Measurements from ENCODE around the gene PTPRM. TPM values are rescaled to one million over a fixed set of nuclear protein-coding genes. Genes with fewer than 3 reads are reported as not detected.

The PTPRM gene
- polyA plus RNA-seq, 2 of the 4 experiments (the other 2 are of a cell fraction), result 44.5 to 199 TPM

- TF ChIP-seq, protein P1, sequence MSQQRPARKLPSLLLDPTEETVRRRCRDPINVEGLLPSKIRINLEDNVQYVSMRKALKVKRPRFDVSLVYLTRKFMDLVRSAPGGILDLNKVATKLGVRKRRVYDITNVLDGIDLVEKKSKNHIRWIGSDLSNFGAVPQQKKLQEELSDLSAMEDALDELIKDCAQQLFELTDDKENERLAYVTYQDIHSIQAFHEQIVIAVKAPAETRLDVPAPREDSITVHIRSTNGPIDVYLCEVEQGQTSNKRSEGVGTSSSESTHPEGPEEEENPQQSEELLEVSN (IDR thresholded peaks at IDR 0.05; ENCODE audit: borderline replicate concordance, low read depth), result no peak
Observed at GRCh38 chr18:7622721-7623120, 55.6 kb downstream of the PTPRM start (continued).

DNA sequence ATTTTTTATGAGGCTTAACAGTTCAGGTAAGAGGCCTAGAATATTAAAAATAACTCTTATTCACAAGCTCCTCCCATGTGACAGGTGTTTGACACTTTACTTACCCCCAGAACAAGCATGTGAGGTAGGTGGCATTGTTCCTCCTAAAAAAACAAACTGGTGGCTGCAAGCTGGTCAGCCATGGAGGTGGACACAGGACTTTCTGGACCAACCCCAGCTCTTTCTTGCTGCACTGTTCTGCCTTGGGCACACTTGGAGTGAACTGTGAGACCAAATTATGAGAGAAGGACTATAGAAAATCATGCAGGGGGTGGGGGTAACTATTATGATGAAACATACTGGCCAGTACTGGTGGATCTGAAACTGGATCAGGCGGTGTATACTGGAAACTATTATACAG is 56.6 kb downstream of the PTPRM start:
- ChIA-PET POLR2A (no interaction called here), CTCF (interaction anchor here (1.1 to 1.2 kb wide), 2 partner anchors 19 to 56 kb away, joined by 3 to 4 read pairs; no protein-coding TSS in a partner anchor)
- no peak overlapping the region for H3K4me3 ChIP-seq
- no peak for TF ChIP-seq HOXB13 (CRISPR knock-in tag; IDR thresholded peaks at IDR 0.05; ENCODE audit: low read depth)
- TF ChIP-seq CBX2 (IDR thresholded peaks at IDR 0.05; ENCODE audit: borderline replicate concordance, low read depth), result no peak
- no peak for TF ChIP-seq RCOR1 (IDR thresholded peaks at IDR 0.05; ENCODE audit: low read depth, low read length)
- TF ChIP-seq, protein P1 (IDR thresholded peaks at IDR 0.05; ENCODE audit: borderline replicate concordance, low read depth), result no peak
- no peak for TF ChIP-seq ZNF302 (CRISPR knock-in tag; IDR thresholded peaks at IDR 0.05)
- no peak for TF ChIP-seq TFCP2L1 (CRISPR knock-in tag; IDR thresholded peaks at IDR 0.05)
- TF ChIP-seq, protein P2, sequence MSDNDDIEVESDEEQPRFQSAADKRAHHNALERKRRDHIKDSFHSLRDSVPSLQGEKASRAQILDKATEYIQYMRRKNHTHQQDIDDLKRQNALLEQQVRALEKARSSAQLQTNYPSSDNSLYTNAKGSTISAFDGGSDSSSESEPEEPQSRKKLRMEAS (IDR thresholded peaks at IDR 0.05), result no peak
- TF ChIP-seq KDM5A (IDR thresholded peaks at IDR 0.05), result no peak
- TF ChIP-seq, protein P3, sequence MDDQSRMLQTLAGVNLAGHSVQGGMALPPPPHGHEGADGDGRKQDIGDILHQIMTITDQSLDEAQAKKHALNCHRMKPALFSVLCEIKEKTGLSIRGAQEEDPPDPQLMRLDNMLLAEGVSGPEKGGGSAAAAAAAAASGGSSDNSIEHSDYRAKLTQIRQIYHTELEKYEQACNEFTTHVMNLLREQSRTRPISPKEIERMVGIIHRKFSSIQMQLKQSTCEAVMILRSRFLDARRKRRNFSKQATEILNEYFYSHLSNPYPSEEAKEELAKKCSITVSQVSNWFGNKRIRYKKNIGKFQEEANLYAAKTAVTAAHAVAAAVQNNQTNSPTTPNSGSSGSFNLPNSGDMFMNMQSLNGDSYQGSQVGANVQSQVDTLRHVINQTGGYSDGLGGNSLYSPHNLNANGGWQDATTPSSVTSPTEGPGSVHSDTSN (IDR thresholded peaks at IDR 0.05), result no peak
- 86% methylated on average over 1 of the region's 1 CpG for WGBS (ENCODE audit: missing lambda C conversion rate)
- no peak for ATAC-seq
- H3K27ac ChIP-seq, result peak overlapping the region in 1 of 2 experiments; percentile 41; a peak in 2 of 6 replicates
- no peak for FAIRE-seq
- peaks cover 73% of the 10 kb centered on the region for H3K4me1 ChIP-seq
- no peak overlapping the region for H3K4me2 ChIP-seq
- no peak for DNase-seq (ENCODE audit: low read depth in 1 of 2, low spot score in 1 of 2)
- no peaks in the 10 kb centered on the region for H3K9me3 ChIP-seq

GRCh38 chr18:7624697-7625096 is 57.6 kb downstream of the PTPRM start:
- no peaks in the 10 kb centered on the region for H3K9me3 ChIP-seq
- ChIA-PET CTCF (interaction anchor here (1.8 kb wide), 1 partner anchor 16 kb away, joined by 4 read pairs; no protein-coding TSS in a partner anchor), POLR2A (no interaction called here)
- DNase-seq (ENCODE audit: low read depth in 1 of 2, low spot score in 1 of 2), result no peak
- peak overlapping the region in 1 of 2 experiments; percentile 41; a peak in 2 of 6 replicates for H3K27ac ChIP-seq
- no peak for FAIRE-seq
- H3K4me2 ChIP-seq, result no peak overlapping the region
- no peak for ATAC-seq
- no peak overlapping the region for H3K4me3 ChIP-seq
- TF ChIP-seq CEBPB (IDR thresholded peaks at IDR 0.05) (no peak), KDM1A (IDR thresholded peaks at IDR 0.05; ENCODE audit: low read depth) (no peak), NPAS2 (CRISPR knock-in tag; IDR thresholded peaks at IDR 0.05; ENCODE audit: borderline replicate concordance) (no peak), ATOH8 (CRISPR knock-in tag; IDR thresholded peaks at IDR 0.05; ENCODE audit: low read depth) (no peak), CHD4 (IDR thresholded peaks at IDR 0.05; ENCODE audit: borderline replicate concordance) (no peak), KDM5A (IDR thresholded peaks at IDR 0.05) (no peak), RFX5 (IDR thresholded peaks at IDR 0.05) (no peak), FOXS1 (CRISPR knock-in tag; IDR thresholded peaks at IDR 0.05) (no peak), EHMT2 (IDR thresholded peaks at IDR 0.05; ENCODE audit: low read depth) (no peak), CBX2 (IDR thresholded peaks at IDR 0.05; ENCODE audit: borderline replicate concordance, low read depth) (no peak), SMC3 (IDR thresholded peaks at IDR 0.05) (no peak), FOSL2 (IDR thresholded peaks at IDR 0.05) (no peak), FOSL2 (CRISPR knock-in tag; IDR thresholded peaks at IDR 0.05) (no peak), MYC (IDR thresholded peaks at IDR 0.05; ENCODE audit: borderline replicate concordance, low read length) (no peak), CBX8 (IDR thresholded peaks at IDR 0.05) (no peak)
- TF ChIP-seq, protein P3 (IDR thresholded peaks at IDR 0.05), result no peak
- TF ChIP-seq, protein P4, sequence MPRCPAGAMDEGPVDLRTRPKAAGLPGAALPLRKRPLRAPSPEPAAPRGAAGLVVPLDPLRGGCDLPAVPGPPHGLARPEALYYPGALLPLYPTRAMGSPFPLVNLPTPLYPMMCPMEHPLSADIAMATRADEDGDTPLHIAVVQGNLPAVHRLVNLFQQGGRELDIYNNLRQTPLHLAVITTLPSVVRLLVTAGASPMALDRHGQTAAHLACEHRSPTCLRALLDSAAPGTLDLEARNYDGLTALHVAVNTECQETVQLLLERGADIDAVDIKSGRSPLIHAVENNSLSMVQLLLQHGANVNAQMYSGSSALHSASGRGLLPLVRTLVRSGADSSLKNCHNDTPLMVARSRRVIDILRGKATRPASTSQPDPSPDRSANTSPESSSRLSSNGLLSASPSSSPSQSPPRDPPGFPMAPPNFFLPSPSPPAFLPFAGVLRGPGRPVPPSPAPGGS (IDR thresholded peaks at IDR 0.05), result no peak
- peaks cover 64% of the 10 kb centered on the region for H3K4me1 ChIP-seq
- WGBS (ENCODE audit: missing lambda C conversion rate), result 98% methylated on average over 5 of the region's 6 CpGs
